ENCODE measurements around the gene RSU1. TPM values are rescaled to one million over a fixed set of nuclear protein-coding genes. Genes with fewer than 3 reads are reported as not detected.

Gene RSU1
- polyA plus RNA-seq, 1 donor (not counting 4 experiments of a cell fraction or from before 2014, with no cell fraction given) = 125 TPM

GRCh38 chr10:16583382-16583781 is 233.8 kb downstream of the RSU1 start:
- DNase-seq (ENCODE audit: low read depth, low spot score) (no peak), FAIRE-seq (no peak)
- no peak overlapping the region for H2AFZ ChIP-seq (ENCODE audit: control insufficient read depth, low read length)
- H3K36me3 ChIP-seq (ENCODE audit: control insufficient read depth in 2 of 2, extremely low read depth in 1 of 2, insufficient read depth in 2 of 2, low read length in 2 of 2) = no peaks in the 10 kb centered on the region
- TF ChIP-seq, protein P1, sequence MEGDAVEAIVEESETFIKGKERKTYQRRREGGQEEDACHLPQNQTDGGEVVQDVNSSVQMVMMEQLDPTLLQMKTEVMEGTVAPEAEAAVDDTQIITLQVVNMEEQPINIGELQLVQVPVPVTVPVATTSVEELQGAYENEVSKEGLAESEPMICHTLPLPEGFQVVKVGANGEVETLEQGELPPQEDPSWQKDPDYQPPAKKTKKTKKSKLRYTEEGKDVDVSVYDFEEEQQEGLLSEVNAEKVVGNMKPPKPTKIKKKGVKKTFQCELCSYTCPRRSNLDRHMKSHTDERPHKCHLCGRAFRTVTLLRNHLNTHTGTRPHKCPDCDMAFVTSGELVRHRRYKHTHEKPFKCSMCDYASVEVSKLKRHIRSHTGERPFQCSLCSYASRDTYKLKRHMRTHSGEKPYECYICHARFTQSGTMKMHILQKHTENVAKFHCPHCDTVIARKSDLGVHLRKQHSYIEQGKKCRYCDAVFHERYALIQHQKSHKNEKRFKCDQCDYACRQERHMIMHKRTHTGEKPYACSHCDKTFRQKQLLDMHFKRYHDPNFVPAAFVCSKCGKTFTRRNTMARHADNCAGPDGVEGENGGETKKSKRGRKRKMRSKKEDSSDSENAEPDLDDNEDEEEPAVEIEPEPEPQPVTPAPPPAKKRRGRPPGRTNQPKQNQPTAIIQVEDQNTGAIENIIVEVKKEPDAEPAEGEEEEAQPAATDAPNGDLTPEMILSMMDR (optimal IDR thresholded peaks at IDR 0.05 in 1 of 3, IDR thresholded peaks at IDR 0.05 in 1 of 3, conservative IDR thresholded peaks at IDR 0.05 in 1 of 3; ENCODE audit: extremely low read depth in 1 of 3, insufficient read depth in 2 of 3, low read length in 3 of 3) = no peak
- no peak for TF ChIP-seq EZH2 (IDR thresholded peaks at IDR 0.05; ENCODE audit: low read length)
- H3K4me3 ChIP-seq (ENCODE audit: control insufficient read depth in 2 of 3, extremely low read depth in 1 of 3, insufficient read depth in 2 of 3, low read depth in 1 of 3, low read length in 3 of 3) = no peak overlapping the region
- dilution Hi-C loops (cut with MboI; ENCODE audit: extremely low pct_ligation_motif_present, low sequenced_read_pairs) = no loop called here
- H3K27me3 ChIP-seq (ENCODE audit: control insufficient read depth, extremely low read depth, insufficient read depth, low read length) = no peaks in the 10 kb centered on the region
- H3K9ac ChIP-seq (ENCODE audit: control insufficient read depth, extremely low read depth, insufficient read depth, low read length) = no peak overlapping the region
- H4K20me1 ChIP-seq (ENCODE audit: control insufficient read depth, extremely low read depth, insufficient read depth, low read length) = no peaks in the 10 kb centered on the region
- H3K9me3 ChIP-seq (ENCODE audit: control insufficient read depth, low read depth, low read length) = no peaks in the 10 kb centered on the region
- no peaks in the 10 kb centered on the region for H3K9me1 ChIP-seq (ENCODE audit: control insufficient read depth, extremely low read depth, insufficient read depth, low read length)
- no peaks in the 10 kb centered on the region for H3K79me2 ChIP-seq (ENCODE audit: control insufficient read depth, insufficient read depth, low read length)
- no peak overlapping the region for H3K27ac ChIP-seq (ENCODE audit: control insufficient read depth, insufficient read depth, low read length)
- H3K4me1 ChIP-seq (ENCODE audit: control insufficient read depth, extremely low read depth, insufficient read depth, low read length) = no peaks in the 10 kb centered on the region
- no peak overlapping the region for H3K4me2 ChIP-seq (ENCODE audit: control insufficient read depth, extremely low read depth, insufficient read depth, low read depth, low read length)

GRCh38 chr10:16581202-16581601 is 236.0 kb downstream of the RSU1 start:
- dilution Hi-C loops (cut with MboI; ENCODE audit: extremely low pct_ligation_motif_present, low sequenced_read_pairs) = no loop called here
- Histone ChIP-seq H3K27ac (ENCODE audit: control insufficient read depth, insufficient read depth, low read length) (no peak overlapping the region), H3K9ac (ENCODE audit: control insufficient read depth, extremely low read depth, insufficient read depth, low read length) (no peak overlapping the region), H3K4me1 (ENCODE audit: control insufficient read depth, extremely low read depth, insufficient read depth, low read length) (no peaks in the 10 kb centered on the region), H3K4me2 (ENCODE audit: control insufficient read depth, extremely low read depth, insufficient read depth, low read depth, low read length) (no peak overlapping the region), H3K36me3 (ENCODE audit: control insufficient read depth in 2 of 2, extremely low read depth in 1 of 2, insufficient read depth in 2 of 2, low read length in 2 of 2) (no peaks in the 10 kb centered on the region), H4K20me1 (ENCODE audit: control insufficient read depth, extremely low read depth, insufficient read depth, low read length) (no peaks in the 10 kb centered on the region), H3K9me1 (ENCODE audit: control insufficient read depth, extremely low read depth, insufficient read depth, low read length) (no peaks in the 10 kb centered on the region), H2AFZ (ENCODE audit: control insufficient read depth, low read length) (no peak overlapping the region), H3K4me3 (ENCODE audit: control insufficient read depth in 2 of 3, extremely low read depth in 1 of 3, insufficient read depth in 2 of 3, low read depth in 1 of 3, low read length in 3 of 3) (no peak overlapping the region), H3K9me3 (ENCODE audit: control insufficient read depth, low read depth, low read length) (no peaks in the 10 kb centered on the region), H3K27me3 (ENCODE audit: control insufficient read depth, extremely low read depth, insufficient read depth, low read length) (no peaks in the 10 kb centered on the region), H3K79me2 (ENCODE audit: control insufficient read depth, insufficient read depth, low read length) (no peaks in the 10 kb centered on the region)
- FAIRE-seq = no peak
- TF ChIP-seq, protein P1 (optimal IDR thresholded peaks at IDR 0.05 in 1 of 3, IDR thresholded peaks at IDR 0.05 in 1 of 3, conservative IDR thresholded peaks at IDR 0.05 in 1 of 3; ENCODE audit: extremely low read depth in 1 of 3, insufficient read depth in 2 of 3, low read length in 3 of 3) = no peak
- no peak for TF ChIP-seq EZH2 (IDR thresholded peaks at IDR 0.05; ENCODE audit: low read length)
- DNase-seq (ENCODE audit: low read depth, low spot score) = no peak
